GM12891 (cell line): ENCODE measurements around the gene ABCB8.

Experiments used
- POLR2A ChIP-seq: IDR thresholded peaks from 2 replicates; pipeline ENCODE4 v1.6.1; 2011; ENCODE audit warnings: low read depth, low read length, control low read depth
- POLR2AphosphoS5 ChIP-seq: IDR thresholded peaks from 2 replicates; pipeline ENCODE4 v1.6.1; 2011; ENCODE audit warnings: low read depth, low read length, control low read depth
- SPI1 ChIP-seq: IDR thresholded peaks from 2 replicates; pipeline ENCODE4 v1.6.1; 2011; ENCODE audit warnings: low read depth, low read length, control low read depth
- TAF1 ChIP-seq: IDR thresholded peaks from 2 replicates; pipeline ENCODE4 v1.6.1; 2011; ENCODE audit warnings: low read depth, low read length, control low read depth

- TF ChIP-seq POLR2A (no peak), SPI1 (no peak), POLR2AphosphoS5 (no peak), TAF1 (no peak)
These were observed 47.4 kb downstream of the ABCB8 start for GRCh38 chr7:151075662-151075971.
